Caco-2 (cell line): ENCODE results near the gene CD63. TPM values are rescaled to one million over a fixed set of nuclear protein-coding genes. Genes with fewer than 3 reads are reported as not detected.

ENCODE experiments used
- BruUV-seq: library from RNA; stranded (reverse); fragments of 400-500 nt; replicated peaks from 2 replicates; lab custom pipeline; 2021; lab: Mats Ljungman, UMichigan
- CTCF ChIA-PET: fragments of 300-600 bp; sonication (Branson Sonifier 250); formaldehyde crosslinking; loops from one replicate; lab custom pipeline; 2022; ENCODE audit warnings: antibody characterized with exemption; lab: Charles Lee
- POLR2A ChIA-PET: fragments of 300-600 bp; sonication (Branson Sonifier 250); formaldehyde crosslinking; loops from one replicate; lab custom pipeline; 2022; ENCODE audit warnings: antibody characterized with exemption; lab: Charles Lee
- DNase-seq, 2 experiments: peaks; one replicate each; pipeline versions ENCODE4 v3.0.0 to v3.0.0-alpha.2; 2020 to 2022
- H3K27me3 ChIP-seq: replicated peaks from 2 replicates; pipeline ENCODE4 v1.6.0; 2011; ENCODE audit warnings: low read length; ENCODE audit not compliant: control insufficient read depth, insufficient read depth
- H3K36me3 ChIP-seq: 2 replicates; pipeline ENCODE4 v1.5.1; 2011; ENCODE audit warnings: low read length; ENCODE audit not compliant: control insufficient read depth, insufficient read depth
- H3K4me1 ChIP-seq: fragments of 250-450 bp; sonication (Bioruptor Pico); 2 replicates; pipeline ENCODE4 v1.5.1; 2020; ENCODE audit warnings: mild to moderate bottlenecking
- H3K4me3 ChIP-seq: 2 replicates; pipeline ENCODE4 v1.5.1; 2011; ENCODE audit warnings: low read depth, mild to moderate bottlenecking, control low read depth, low read length
- H3K9me3 ChIP-seq: fragments of 250-450 bp; sonication (Bioruptor Pico); 2 replicates; pipeline ENCODE4 v1.5.1; 2020; ENCODE audit warnings: mild to moderate bottlenecking, moderate library complexity
- H3K27ac Mint-ChIP-seq: one replicate; pipeline ENCODE4 v1.8.0; 2022; ENCODE audit warnings: mixed read lengths; ENCODE audit not compliant: unreplicated experiment
- H3K27me3 Mint-ChIP-seq: one replicate; pipeline ENCODE4 v1.8.0; 2022; ENCODE audit warnings: mixed read lengths; ENCODE audit not compliant: insufficient read depth, unreplicated experiment
- H3K36me3 Mint-ChIP-seq: one replicate; pipeline ENCODE4 v1.8.0; 2022; ENCODE audit warnings: mild to moderate bottlenecking, mixed read lengths; ENCODE audit not compliant: insufficient read depth, unreplicated experiment
- H3K4me1 Mint-ChIP-seq: one replicate; pipeline ENCODE4 v1.8.0; 2022; ENCODE audit warnings: low read depth, mixed read lengths; ENCODE audit not compliant: unreplicated experiment
- H3K4me3 Mint-ChIP-seq: one replicate; pipeline ENCODE4 v1.8.0; 2022; ENCODE audit warnings: mild to moderate bottlenecking, moderate library complexity, mixed read lengths; ENCODE audit not compliant: unreplicated experiment
- H3K9me3 Mint-ChIP-seq: one replicate; pipeline ENCODE4 v1.8.0; 2022; ENCODE audit warnings: mixed read lengths; ENCODE audit not compliant: unreplicated experiment
- CTCF ChIP-seq, 2 experiments: fragments of 200-600 bp in 1 of 2; IDR thresholded peaks; 1 replicate in 1 of 2; 2 replicates in 1 of 2; pipeline versions ENCODE4 v1.5.1 to v1.8.0; 2011 to 2022; ENCODE audit warnings: antibody characterized with exemption in 1 of 2, control low read depth in 1 of 2, inconsistent platforms in 1 of 2, low read depth in 1 of 2, low read length in 1 of 2, mild to moderate bottlenecking in 1 of 2, moderate library complexity in 1 of 2; ENCODE audit not compliant: insufficient read depth in 1 of 2, severe bottlenecking in 1 of 2, unreplicated experiment in 1 of 2
- intact Hi-C: fragments of 100-400 bp; cut with micrococcal nuclease; formaldehyde crosslinking; loops from one replicate; pipeline ENCODE4 v1.10.0; 2022; ENCODE audit not compliant: unreplicated experiment
- total RNA-seq: library from RNA; stranded (reverse); gene quantifications from 2 replicates; pipeline ENCODE4 v1.2.3, GENCODE V29; 2022

The CD63 gene
- total RNA-seq, 1 experiment from 2014 or later: 947 TPM

- no peaks in the 10 kb centered on the region for H3K9me3 ChIP-seq
- no peaks in the 10 kb centered on the region for H3K27me3 ChIP-seq
- CTCF ChIA-PET: interaction anchor here (0.8 to 3.5 kb wide), 6 partner anchors 7 to 35 kb away, joined by 3 to 41 read pairs (median 4); partner anchors contain the start of genes BLOC1S1 and RDH5
These were observed 24.7 kb downstream of the CD63 start for GRCh38 chr12:55703901-55704761.

GRCh38 chr12:55703288-55703687 is 25.5 kb downstream of the CD63 start:
- Mint-ChIP-seq H3K27me3 (peaks cover 4% of the 10 kb centered on the region), H3K9me3 (no peaks in the 10 kb centered on the region)

More at GRCh38 chr12:55703901-55704761, 24.7 kb downstream of the CD63 start:
- intact Hi-C loops: loop anchor here (1.0 to 2.0 kb wide), 2 partner anchors 17 to 23 kb away; partner anchors contain the start of gene RDH5
- POLR2A ChIA-PET: interaction anchor here (0.9 to 1.4 kb wide), 4 partner anchors 12 to 138 kb away, joined by 3 to 10 read pairs (median 6); partner anchors contain the start of genes BLOC1S1, MMP19 and RDH5
- peak overlapping the region; percentile 41 for H3K4me3 Mint-ChIP-seq
- no peak overlapping the region for H3K27ac Mint-ChIP-seq
- peaks cover 8% of the 10 kb centered on the region for H3K27me3 Mint-ChIP-seq
- BruUV-seq: no TSS peak
- Histone ChIP-seq H3K4me3 (no peak overlapping the region), H3K4me1 (peaks cover 37% of the 10 kb centered on the region), H3K36me3 (no peaks in the 10 kb centered on the region)
- H3K9me3 Mint-ChIP-seq: no peaks in the 10 kb centered on the region
- H3K4me1 Mint-ChIP-seq: peaks cover 28% of the 10 kb centered on the region
- H3K36me3 Mint-ChIP-seq: no peaks in the 10 kb centered on the region
- TF ChIP-seq CTCF (IDR thresholded peaks at IDR 0.05; ENCODE audit: insufficient read depth in 1 of 2, low read depth in 1 of 2, low read length in 1 of 2, severe bottlenecking in 1 of 2, unreplicated experiment in 1 of 2): no peak
- no peak for DNase-seq

More at GRCh38 chr12:55703288-55703687, 25.5 kb downstream of the CD63 start:
- CTCF ChIA-PET: no interaction called here
- Histone ChIP-seq H3K9me3 (no peaks in the 10 kb centered on the region), H3K4me1 (peaks cover 37% of the 10 kb centered on the region), H3K27me3 (no peaks in the 10 kb centered on the region), H3K4me3 (no peak overlapping the region), H3K36me3 (no peaks in the 10 kb centered on the region)
- no TSS peak for BruUV-seq
- H3K4me3 Mint-ChIP-seq: no peak overlapping the region
- intact Hi-C loops: no loop called here
- POLR2A ChIA-PET: no interaction called here
- H3K27ac Mint-ChIP-seq: no peak overlapping the region
- peaks cover 21% of the 10 kb centered on the region for H3K4me1 Mint-ChIP-seq
- DNase-seq: no peak
- no peak for TF ChIP-seq CTCF (IDR thresholded peaks at IDR 0.05; ENCODE audit: insufficient read depth in 1 of 2, low read depth in 1 of 2, low read length in 1 of 2, severe bottlenecking in 1 of 2, unreplicated experiment in 1 of 2)
- H3K36me3 Mint-ChIP-seq: no peaks in the 10 kb centered on the region
